ACHN (cell line): ENCODE results near the gene TMEM218.
"Not testable (repeated sequence)": the region's sequence is repeated elsewhere in the genome, so short reads cannot be mapped to it uniquely, and the experiment has no call there.

ENCODE experiments used
- DNase-seq: peaks from one replicate; pipeline ENCODE4 v3.0.0-alpha.2; 2015
- in situ Hi-C: cut with HindIII; loops from 2 replicates; pipeline ENCODE4 v1.10.0; 2017; ENCODE audit warnings: low sequenced_read_pairs, low pct_ligation_motif_present, low pct_unique_long_range_greater_than_20kb

TMEM218 gene

DNA sequence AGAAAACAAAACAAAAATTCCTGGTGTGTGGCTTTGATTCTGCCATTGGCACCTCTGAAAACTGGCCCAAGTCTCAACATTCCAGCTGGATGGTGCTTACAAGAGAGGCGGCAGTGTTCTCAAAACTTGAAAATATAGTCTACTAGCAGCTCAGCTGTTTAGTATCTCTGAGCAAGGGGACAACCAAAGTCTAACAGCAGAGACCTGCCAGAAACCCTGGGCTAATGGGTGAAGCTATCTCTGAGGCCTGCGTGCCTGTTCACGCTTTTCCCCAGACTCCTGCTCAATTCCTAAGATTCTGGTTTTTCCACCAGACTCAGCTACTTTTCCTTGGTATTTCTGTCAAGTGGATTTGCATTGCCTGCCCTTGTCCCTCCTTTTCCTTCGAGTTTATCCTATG lies 17.9 kb downstream of the TMEM218 start:
- DNase-seq = no peak
- in situ Hi-C loops = no loop called here

DNA sequence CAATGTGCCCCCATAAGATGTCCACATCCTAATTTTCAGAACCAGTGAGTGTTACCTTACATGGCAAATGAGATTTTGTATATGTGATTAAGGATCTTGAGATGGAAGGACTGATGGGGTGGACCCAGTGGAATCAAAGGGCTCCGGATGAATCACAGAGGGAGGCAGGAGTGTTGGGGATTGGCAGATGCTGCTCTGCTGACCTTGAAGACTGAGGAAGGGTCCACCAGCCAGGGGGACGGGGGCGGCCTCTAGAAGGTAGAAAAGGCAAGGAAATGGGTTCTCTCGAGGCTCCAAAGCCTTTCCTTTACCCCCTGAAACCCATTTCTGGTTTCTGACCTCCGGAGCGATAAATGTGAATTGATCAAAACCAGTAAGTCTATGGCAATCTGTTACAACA lies 18.8 kb downstream of the TMEM218 start:
- no peak for DNase-seq
- in situ Hi-C loops = no loop called here

DNA sequence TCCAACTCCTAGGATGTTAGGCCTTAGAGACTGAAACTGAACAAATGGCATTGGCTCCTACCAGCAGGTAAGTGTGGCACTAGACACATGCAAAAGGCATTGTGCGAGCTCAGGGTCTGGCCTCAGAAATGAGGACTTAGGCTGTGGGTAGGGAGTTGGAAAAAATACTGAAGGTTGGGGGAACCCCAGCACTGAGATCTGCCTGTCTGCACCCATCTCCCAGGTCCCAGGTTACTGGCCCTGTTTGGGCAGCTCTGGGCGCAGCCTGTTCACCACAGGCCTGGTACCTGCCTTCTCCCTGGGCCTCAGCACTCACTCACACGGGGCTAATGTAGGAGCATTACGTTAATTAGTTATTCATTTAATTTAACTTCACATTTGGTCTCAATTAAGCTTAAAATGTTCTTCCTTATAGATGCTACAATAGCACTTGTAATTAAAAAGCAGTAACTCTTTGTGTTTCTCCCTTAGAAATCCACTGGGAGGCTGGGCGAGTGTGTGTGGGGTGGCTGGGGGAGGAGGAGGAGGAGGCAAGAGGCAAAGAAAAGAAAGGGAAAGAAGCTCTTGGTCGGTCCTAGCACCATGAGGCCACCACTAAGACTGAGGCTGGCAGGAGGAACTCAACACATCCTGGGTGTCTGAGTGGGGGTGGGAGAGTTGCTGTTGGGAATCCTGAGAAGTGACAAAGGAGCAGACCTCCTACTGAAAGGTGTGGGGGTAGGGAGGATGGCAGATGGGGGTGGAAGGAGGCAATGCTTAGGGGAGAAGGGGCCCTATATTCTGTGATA lies 19.4 kb downstream of the TMEM218 start:
- in situ Hi-C loops = no loop called here
- DNase-seq = no peak

DNA sequence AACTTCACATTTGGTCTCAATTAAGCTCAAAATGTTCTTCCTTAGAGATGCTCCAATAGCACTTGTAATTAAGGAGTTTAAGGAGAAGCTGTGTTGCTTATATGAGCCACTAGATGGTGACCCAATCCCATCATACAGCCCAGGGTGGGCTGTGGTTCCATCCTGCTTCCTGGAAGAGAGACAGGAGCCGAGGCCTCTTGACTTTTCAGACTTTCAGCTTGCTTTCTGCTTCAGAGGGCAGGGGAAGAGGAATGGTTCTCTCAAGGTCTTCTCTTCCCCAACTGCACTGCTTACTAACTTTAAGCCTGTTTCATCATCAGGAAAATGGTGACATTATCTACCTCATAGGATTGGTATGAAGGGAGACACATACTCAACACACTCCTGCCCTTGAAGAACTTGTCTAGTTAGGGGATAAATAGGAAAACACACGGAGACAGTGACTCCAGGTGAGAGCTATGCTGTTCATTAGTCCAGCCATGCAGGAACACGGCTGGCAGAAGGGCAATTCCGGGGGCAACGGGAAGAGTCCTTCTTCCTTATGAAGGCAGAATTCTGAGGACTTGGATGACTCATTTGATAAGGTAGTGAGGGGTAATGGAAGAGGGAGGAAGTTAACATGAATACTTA lies 20.1 kb downstream of the TMEM218 start:
- DNase-seq = peak; percentile 43
- in situ Hi-C loops = no loop called here

DNA sequence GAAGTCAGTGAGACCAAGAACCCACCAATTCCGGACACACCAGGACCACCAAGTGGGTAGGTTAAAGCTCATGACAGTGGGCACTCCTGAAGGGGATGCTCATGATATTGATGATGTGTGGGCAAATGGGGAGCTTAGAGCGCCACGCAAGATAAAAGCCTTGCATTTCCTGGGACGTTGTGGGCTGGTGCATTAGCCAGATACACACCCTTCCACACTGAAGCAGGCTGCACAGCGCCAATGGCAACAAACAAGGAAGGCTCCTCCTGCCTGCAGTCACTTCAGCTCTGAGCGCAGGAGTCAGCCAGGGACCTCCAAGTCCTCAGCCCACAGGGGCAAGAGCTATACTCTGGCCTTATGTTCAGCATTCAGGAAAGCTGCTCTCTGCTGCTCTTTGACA lies 20.6 kb downstream of the TMEM218 start:
- no peak for DNase-seq
- in situ Hi-C loops = no loop called here

DNA sequence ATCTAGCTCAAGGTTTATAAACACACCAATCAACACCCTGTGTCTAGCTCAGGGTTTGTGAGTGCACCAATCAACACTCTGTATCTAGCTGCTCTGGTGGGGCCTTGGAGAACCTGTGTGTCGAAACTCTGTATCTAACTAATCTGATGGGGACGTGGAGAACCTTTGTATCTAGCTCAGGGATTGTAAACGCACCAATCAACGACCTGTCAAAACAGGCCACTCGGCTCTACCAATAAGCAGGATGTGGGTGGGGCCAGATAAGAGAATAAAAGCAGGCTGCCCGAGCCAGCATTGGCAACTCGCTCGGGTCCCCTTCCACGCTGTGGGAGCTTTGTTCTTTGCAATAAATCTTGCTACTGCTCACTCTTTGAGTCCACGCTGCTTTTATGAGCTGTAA lies 21.3 kb downstream of the TMEM218 start:
- DNase-seq, in situ Hi-C loops: not testable (repeated sequence)

DNA sequence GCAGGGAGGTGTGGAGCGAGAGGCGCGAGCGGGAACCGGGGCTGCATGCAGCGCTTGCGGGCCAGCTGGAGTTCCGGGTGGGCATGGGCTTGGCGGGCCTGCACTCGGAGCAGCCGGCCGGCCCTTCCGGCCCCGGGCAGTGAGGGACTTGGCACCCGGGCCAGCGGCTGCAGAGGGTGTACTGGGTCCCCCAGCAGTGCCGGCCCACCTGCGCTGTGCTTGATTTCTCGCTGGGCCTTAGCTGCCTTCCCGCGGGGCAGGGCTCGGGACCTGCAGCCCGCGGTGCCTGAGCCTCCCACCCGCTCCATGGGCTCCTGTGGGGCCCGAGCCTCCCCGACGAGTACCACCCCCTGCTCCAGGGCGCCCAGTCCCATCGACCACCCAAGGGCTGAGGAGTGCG lies 21.9 kb downstream of the TMEM218 start:
- in situ Hi-C loops, DNase-seq: not testable (repeated sequence)

DNA sequence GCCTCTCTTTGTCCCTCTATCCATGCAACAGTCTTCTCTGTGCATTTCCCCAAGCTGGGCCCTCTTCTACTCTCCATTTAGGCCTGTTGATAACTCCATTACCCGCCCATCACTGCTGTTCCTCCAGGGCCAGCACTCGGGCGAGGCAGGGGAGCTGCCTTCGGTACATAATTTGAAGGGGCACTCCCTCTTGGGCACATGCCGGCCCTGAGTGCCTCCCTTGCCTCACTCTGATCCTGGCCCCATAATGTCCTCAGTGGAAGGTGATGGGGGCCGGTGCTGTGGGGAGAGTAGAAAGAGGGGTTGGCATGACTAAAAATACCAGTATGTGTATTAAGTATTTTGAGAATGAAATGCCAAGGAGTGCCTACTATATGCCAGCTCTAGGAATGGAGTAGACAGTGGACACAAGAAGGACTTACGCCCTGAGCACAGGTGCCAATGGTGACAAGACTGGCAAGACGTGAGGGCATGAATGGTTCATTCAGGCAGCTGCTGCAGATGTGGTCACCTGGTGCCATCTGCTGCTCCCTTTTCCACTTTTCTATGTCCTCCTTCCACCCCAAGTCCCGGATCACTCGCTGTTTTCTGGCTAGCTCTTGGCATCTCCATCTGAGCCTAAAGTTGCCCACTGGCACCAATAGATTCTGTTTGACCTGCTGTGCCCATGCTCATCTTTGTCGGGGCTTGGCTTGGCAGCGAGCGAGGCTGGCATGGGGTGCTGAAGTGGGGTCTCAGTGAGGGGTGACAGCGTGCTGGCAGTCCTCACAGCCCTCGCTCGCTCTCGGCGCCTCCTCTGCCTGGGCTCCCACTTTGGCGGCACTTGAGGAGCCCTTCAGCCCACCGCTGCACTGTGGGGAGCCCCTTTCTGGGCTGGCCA lies 22.6 kb downstream of the TMEM218 start:
- in situ Hi-C loops = no loop called here

DNA sequence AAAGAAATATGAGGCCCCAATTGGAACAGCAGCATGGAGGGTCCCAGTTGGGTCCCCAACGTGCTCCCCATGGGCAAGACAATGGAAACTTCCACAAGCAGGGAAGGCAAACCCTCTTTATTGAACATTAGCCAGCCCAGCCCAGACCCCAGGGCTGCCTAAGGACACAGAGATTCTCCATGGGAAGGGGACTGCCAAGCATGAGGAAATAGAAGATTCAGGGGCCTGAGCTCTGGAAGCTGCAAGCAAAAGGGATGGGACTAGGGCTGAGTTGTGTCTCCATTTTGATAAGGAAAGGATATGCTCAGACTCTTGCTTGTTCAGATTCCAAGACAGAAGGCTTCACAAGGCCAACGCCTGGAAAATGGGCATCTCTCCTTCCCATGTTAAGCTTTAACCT lies 23.3 kb downstream of the TMEM218 start:
- in situ Hi-C loops = no loop called here
- DNase-seq = no peak

More for the DNA sequence above, 22.6 kb downstream of the TMEM218 start:
- no peak for DNase-seq

DNA sequence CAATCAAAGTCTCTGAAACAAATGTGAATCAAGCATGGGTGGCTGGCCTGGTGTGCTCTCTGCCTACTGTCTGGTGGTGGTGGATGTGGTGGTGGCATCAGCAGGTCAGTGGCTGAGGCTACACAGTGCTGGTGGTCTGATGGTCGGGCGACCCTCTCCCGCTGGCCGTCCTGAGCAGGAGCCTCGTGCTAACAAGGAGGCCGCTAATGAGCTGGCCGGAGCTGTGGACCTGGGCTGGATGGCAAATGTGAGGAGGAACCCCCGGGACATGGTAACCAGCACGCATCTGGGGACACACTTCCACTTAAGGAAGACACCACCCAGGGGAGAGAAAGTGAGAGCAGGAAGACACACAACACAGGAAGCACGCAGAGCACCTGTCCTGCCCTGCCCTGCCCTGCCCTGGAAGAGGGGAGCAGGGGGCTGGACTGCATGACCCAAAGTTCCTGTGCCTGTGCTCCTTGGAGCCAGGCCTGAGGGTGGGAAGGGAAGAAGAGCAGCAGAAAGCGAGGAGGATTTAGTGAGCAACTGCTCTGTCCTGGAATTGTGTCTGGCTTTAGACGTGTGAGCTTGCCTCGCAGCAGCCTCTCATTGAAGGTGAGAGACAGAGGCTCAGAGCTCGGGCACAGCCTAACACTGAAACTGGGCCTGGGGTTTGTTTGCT lies 24.7 kb downstream of the TMEM218 start:
- in situ Hi-C loops = no loop called here
- DNase-seq = no peak

DNA sequence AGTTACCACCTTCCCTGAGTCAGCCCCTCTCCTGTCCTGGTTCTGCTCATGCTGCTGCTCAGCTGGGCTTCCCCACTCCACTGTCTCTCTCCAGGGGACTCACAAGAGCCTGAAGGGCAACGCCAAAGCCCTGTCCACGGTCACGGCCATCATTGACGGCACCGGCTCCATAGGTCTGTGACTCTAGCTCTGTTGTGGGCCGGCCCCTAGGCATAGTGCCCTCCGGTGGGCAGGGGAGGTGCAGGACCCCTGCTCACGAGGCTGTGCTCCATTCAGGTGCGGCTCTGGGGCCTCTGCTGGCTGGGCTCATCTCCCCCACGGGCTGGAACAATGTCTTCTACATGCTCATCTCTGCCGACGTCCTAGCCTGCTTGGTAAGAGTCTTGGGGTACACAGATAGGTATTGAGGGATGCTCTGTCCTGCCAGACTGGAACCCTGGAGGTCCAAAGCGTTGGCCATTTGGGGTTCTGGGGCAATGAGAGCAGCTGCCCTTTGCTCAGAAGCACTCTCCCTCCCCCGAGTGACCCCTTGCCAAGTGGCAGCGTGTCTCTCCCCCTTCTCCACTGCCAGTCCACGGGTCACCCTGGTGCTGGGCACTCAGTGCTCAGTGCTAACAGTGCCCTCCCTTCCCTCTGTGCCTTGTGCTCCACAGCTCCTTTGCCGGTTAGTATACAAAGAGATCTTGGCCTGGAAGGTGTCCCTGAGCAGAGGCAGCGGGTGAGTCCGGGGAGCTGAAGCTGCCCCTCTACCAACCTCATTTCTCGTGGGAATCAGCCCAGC lies 25.9 kb downstream of the TMEM218 start:
- in situ Hi-C loops = no loop called here
- DNase-seq = no peak

DNA sequence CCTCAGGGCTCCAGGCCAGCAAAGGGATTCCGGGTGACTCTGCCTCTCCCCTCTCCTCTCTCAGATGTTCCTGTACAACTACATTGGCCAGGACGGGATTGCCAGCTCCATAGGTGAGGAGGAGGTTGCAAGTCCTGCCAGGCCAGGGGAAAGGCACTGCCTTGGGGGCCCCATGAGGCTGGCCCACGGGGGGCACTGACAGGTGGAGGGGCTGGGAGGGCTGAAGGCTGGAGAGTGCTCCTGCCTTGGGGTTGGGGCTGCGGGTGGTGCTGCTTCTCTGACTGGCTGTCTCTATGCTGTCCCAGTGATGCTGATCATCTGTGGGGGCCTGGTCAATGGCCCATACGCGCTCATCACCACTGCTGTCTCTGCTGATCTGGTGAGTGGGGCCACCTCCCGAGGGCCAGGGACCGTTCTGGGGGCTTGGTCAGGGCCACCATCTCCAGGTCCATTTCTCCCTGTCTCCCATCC lies 26.6 kb downstream of the TMEM218 start:
- in situ Hi-C loops = no loop called here
- DNase-seq = no peak

DNA sequence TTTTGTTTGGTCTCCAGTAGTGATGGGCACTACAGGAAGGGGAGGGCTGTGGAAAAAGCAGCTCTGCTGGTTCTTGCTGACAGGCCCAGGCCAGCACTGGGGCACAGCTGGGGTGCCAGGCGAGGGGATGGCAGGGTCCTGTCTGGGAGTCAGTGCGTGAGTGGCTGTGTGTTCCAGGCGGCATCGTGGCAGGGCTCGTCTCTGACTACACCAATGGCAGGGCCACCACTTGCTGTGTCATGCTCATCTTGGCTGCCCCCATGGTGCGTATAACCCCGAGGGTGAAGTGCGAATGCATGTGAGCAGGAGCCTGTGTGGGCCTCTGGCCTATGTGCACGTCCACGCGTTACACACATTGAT lies 27.4 kb downstream of the TMEM218 start:
- in situ Hi-C loops = no loop called here

DNA sequence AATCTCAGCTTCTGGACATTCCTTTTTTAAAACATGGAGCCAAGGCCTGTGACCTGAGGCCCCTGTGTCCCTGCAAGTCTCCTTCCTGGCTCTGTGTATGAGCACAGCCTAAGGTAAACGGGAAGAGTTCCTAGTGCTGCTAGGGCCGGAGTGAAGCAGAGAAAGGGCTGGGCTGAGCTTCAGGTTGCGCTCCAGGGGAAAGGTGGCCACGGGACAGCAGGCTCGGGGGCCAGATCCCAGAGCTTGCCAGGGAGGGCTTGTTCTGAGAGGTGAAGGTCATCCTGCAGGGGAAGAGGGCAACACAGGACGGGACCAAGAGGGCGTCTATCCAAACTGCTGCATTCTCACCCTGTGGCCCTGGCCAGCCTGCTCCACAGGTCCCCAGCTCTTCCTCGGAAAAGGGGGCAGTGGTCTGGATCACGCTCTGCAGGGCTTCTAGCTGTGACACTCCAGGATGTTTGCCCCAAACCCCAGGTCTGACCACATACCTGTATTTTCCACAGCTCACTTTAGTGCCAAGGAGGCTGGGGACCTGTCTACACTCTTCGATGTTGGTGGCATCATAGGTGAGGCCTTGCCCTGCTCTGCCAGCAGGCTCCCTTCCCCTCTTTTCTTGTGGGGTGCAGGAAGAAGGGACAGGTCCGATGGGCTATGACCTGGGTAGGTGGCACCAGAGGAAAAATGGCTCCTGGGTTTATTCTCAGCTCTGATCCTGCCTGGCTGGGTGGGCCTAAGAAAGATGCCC lies 27.9 kb downstream of the TMEM218 start:
- no peak for DNase-seq
- in situ Hi-C loops = no loop called here

More for the DNA sequence above, 27.4 kb downstream of the TMEM218 start:
- no peak for DNase-seq

DNA sequence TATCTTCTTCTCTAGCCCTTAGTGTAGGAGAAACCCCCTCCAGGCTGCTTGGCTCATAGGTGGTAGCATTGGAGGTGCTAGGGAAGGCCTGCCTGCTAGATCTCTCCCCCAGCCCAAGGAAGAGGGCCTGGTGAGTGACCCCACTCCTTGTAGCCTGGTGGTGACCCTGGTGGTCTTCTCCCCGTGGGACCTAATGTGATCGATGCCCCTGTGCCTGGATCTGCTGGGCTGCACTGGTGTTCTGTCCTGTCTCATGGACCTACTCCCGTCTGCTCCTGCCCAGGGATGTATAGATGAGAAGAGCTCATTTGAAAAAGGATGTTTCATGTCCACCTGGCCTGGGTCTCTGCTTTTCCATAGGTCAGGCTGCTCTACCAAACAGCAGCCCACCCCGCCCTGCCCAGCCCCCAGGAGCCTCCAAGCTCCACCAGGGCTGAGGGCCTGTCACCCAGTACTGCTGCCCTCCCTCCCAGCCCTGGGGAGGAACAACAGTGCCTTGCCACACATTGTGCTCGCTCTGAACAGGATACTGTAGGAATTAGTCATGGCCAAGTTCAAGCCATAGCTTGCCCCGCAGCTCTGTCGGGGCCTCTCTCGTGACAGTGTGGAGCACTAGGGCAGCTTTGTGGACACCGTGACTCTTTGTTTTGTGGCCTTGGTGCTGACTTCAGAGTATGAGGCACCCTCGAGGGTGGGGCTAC lies 28.7 kb downstream of the TMEM218 start:
- in situ Hi-C loops = no loop called here
- no peak for DNase-seq

DNA sequence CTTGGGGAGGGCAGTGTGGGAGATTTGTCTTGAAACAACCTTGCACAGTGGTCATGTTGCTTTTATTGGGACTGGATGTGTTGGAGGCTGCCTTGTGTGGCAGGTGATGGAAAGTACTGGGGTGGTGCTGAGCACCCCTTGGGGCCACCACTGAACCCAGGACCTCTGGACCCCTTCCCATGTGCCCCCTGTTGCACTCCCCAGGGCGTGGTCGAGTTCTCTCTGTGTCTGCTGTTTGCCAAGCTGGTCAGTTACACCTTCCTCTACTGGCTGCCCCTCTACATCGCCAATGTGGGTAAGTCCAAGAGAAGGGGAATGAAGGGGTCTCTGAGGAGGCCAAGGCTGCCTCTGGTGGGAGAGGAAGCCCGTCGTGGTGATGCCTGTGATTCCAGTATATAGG lies 29.4 kb downstream of the TMEM218 start:
- no peak for DNase-seq
- in situ Hi-C loops = no loop called here
